RCC 7860 (cell line): ENCODE results near the gene ZFPM1.
A peak's percentile ranks its signal among the peaks of the same experiment; 100 is the strongest.

Source experiments
- DNase-seq: peaks from one replicate; pipeline ENCODE4 v3.0.0-alpha.2; 2015; ENCODE audit warnings: low spot score
- FAIRE-seq: peaks from 2 replicates; lab custom pipeline; 2012; peaks lifted over from hg19 to GRCh38; lab: Jason Lieb, UNC

Gene ZFPM1

DNA sequence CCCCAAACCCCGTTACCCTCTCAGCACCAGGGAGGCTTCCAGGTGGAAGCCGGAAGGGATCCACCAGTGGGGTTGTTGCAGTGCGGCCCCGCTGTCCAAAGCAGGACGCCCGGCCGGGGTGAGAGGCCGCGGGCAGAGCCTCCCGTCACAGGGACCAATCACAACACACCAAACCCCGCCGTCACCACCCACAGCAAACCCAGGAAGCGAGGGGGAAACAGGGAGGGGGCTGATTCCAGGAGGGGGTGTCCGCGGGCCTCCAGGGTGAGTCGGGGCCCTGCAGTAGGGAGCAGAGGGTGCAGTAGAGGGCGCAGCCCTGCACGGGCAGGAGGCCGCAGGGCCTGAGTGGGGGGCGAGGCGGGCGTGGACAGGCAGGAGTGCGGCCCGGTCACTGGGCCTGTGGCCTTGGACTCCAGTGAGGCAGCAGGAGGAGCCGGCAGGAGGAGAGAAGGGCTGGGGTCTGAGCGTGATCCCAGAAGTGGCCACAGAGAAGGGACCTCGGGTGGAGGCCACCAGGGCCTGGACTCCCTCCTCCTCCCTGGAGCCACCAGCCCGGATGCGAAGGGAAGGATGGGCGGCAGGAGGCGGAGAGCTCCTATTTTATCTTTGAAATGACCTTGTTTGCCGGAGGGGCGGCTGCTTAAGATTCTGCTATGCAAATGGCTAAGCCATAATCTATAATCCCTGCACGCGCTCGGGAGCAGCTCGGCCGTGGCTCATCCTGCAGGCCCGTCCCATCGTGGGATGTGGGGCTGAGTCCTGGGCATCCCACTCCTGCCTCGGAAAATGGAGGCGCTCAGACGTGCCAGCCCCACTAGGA is 41.5 kb downstream of the ZFPM1 start:
- DNase-seq, result no peak
- FAIRE-seq, result no peak

DNA sequence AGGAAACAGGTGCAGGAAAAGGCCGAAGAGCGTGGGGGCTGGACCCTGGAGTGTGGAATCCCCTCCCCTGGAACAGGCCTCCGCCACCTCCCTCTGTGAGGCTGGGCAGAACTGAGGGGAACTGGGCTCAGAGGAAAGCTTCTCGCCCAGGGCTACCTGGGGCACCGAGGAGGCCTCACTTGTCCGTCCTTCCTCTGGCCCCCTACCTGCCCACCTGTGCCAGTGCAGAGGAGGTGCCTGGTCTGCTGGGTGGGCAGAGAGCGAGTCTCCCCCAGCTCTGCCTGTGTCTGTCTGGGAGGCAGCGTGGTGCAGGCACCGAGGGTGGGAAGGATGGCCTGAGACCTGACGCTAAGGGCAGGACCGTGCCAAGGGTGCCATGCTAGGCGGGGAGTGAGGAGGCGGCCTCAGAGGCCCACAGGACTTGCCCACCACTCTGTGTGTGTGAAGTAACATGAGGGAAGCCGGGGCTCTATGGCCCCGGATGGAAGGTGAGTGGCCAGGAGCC is 42.2 kb downstream of the ZFPM1 start:
- DNase-seq (no peak), FAIRE-seq (no peak)

DNA sequence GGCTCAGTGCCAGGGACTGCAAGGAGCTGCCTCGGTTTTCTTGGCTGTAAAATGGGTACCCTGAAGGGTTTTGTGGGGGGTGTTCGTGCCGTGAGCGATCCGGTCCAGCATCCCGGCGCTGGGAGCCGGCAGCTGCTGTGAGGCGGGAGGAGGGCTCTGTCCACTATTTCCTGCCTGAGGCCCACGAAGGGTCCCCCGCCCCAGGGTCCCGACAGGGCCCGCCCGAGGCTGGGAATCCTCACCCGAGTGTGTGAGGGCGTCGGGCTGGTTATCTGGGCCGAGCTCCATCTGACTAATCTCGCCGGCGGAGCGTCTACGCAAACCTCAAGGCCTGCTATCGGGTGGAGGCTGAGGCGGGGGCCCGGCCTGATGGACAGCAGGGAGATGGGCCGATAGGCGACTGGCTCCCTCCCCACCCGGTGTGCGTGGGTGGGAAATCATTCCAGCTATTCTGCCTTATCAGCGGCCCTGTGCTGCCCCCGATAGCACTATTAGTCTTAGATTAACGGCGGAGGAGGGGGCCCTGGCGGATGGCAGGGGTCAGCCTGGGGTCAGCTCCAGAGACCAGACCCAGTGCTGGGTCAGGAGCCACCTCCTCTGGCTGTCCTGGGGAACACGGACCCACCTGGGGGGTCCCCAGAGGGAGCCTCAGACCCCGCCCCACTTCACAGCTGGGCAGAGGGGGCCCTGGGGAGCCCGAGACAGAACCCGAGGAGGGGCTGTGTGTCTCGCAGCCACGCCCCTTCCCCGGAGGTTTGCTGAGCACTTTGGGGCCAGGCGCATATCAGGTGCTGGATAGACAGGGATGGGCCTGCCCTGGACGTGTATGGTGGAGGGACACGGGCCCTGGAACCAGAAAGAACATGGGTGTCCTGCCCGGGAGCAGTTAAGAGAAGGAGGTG is 44.7 kb downstream of the ZFPM1 start:
- no peak for DNase-seq

DNA sequence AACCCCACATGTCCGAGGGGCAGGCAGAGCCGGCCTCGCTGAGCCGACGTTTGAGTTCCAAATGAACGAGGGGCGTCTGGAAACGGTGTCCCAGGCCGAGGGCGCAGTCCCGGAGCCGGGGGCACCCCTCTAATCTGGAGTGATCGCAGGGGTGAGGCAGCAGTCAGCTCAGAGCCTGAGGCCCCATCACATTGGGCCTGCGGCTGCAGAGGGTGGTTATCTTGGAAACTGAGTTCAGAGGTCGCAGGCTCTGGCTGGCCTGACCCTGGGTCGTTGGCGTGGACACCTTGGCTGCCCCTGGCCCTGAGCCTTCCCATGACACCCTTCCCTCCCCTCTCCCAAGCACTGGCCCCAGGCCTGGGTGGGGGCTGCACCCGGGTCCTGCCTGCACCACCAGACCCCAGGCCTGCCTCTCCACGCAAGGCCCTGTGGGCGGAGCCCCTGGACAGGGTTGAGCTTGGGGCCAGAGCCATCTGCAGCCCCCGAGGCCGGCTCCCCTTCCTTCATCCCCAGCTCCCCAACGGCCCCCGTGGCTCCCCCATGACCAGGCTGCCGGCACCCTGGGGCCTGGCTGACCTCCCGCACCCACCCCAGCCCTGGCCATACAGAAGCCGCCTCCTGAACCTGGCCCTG is 45.6 kb downstream of the ZFPM1 start:
- no peak for FAIRE-seq

More for the DNA sequence above, 44.7 kb downstream of the ZFPM1 start:
- FAIRE-seq, result no peak

DNA sequence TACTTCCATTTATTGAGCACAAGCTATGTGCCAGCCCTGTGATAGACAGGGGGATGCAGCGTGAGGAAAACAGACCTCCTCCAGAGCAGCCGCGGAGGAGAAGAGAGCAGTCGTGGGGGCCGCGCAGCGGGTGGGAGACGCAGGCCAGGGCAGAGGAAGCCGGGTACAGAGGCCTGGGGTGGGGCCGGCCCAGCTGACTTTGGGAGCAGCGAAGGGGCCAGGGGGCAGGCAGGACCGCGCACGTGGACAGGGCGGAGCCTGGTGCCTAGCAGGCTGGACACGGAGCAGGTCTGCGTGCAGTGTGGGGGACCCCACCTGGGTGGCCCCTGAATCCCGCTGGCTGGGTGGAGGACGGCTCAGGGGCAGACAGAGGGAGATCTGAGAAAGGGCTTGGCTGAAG is 46.2 kb downstream of the ZFPM1 start:
- no peak for FAIRE-seq
- no peak for DNase-seq

More for the DNA sequence above, 45.6 kb downstream of the ZFPM1 start:
- no peak for DNase-seq

DNA sequence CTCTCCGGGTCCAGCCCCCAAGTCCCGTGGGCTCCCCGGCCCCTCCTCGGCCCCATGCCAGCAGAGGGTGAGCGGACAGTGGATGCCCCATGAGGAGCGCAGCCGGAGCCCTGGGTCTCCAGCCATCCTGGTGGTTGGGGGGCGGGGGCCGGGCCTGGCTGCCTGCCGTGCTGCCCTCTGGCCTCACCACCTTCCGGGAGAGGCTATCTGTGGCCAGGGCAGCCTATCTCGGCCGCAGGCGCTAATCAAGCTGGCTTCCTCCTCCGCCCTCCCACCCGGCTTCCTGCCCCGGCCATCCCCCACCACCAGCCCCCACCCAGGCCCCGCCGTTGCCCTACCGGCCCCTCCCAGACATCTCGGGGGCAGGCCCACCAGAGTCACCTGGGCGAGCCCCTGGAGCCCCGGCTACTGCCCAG is 46.8 kb downstream of the ZFPM1 start:
- DNase-seq (no peak), FAIRE-seq (no peak)

DNA sequence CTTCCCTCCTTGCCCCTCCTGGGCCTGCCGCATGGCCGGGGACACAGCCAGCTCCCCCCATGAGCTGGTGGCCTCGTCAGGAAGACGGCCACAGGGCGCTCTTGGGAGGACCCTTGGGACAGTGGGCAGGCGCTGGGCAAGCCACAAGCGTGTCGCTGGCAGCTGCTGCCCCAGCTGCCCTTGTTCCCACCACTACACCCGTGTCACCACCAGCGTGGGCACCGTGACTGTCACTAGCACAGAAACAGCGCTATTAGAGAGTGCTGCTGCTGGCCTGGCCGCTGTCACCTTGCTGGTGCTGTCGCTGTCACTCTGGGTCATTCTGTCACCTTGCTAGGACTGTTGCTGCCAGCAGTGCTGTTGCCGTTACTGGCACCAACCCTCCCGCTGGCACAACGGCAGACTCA is 47.2 kb downstream of the ZFPM1 start:
- FAIRE-seq (no peak), DNase-seq (no peak)

DNA sequence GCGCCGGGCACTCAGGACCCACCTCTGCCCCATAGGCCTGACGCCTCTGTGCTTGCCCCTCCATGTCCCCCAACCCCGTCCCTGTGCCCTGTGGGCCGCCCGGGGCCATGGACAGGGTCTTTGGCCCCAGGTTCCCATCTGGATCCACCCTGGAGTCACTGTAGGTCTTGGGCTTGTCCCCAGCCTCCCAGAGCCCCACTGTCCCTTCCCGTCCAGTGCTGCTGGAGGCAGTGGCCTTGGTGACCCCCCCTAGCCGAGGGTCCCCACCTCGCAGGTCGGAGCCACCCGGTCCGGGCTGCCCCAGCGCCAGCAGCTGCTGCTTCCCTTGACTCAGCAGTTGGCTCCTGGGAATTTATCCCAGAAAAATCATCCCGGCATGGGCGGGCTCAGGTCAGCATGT is 49.3 kb downstream of the ZFPM1 start:
- no peak for DNase-seq
- no peak for FAIRE-seq

DNA sequence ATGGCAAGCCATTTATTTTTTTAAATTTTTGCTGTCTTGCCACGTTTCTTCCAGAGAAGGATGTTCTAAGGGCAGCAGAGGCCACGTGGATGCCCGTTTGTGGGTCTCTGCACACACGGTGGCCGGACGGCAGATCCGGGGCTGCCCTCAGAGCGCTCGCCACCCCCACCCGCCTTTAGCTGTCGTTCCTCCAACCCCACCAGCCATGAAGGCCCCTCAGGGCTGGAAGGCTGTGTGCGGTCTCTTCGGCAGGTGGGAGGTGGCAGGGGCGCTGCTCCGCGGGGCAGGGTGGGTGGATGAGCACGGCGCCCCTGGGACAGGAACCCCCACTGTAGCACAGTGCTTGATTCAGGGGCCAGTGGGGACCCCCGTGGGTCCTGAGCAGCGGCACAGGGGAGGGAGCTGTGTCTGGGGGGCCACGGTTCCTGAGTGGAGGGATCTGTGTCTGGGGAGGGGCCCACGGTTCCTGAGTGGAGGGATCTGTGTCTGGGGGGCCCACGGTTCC is 49.7 kb downstream of the ZFPM1 start:
- FAIRE-seq (no peak), DNase-seq (no peak)

DNA sequence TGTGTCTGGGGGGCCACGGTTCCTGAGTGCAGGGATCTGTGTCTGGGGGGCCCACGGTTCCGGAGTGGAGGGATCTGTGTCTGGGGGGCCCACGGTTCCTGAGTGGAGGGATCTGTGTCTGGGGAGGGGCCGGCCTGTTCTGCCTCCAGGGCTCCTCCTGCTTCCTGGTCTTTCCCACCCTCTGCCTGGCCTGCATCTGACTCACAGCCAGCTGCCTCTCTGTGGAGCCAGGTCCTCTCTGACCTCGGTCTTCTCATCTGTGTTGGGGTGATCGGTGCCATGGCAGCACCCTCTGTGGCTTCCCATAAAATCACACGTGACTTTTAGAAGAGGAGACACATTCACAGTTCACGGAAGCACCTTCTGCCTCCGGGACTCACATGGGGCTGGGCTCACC is 50.3 kb downstream of the ZFPM1 start:
- FAIRE-seq (no peak), DNase-seq (no peak)

DNA sequence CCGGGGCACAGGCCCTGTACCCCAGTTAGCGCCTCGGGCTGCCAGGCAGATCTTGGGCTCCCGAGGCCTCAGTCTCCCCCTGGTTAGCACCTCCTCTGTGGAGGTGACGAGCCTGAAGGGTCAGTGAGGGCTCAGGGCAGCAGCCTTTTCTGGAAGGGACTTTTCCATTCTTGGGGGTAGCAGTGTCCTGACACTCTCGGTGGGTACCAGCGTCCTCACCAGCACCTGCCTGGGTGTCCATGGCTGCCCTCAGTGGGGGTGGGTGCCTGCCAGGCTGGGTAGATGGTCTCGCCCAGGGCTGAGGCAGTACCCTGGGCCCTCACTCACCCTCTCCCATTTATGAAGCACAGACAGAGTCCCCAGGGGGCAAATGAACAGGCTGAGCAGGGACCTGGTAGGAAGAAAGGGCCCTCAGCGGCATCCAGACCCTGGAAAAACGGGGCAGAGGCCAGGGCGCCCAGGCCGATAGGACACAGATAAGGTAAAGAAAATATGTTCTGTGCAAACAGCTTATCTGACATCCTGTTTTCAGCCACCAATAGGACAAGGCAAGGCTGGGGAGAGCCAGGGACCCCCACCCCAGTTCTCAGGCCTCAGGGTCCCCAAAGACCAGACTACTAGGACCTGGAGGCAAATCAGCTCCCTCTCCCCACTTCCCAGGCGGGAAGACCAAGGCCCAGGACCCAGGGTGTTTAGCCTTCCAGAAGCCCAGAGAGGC is 50.9 kb downstream of the ZFPM1 start:
- no peak for FAIRE-seq
- DNase-seq, result no peak

DNA sequence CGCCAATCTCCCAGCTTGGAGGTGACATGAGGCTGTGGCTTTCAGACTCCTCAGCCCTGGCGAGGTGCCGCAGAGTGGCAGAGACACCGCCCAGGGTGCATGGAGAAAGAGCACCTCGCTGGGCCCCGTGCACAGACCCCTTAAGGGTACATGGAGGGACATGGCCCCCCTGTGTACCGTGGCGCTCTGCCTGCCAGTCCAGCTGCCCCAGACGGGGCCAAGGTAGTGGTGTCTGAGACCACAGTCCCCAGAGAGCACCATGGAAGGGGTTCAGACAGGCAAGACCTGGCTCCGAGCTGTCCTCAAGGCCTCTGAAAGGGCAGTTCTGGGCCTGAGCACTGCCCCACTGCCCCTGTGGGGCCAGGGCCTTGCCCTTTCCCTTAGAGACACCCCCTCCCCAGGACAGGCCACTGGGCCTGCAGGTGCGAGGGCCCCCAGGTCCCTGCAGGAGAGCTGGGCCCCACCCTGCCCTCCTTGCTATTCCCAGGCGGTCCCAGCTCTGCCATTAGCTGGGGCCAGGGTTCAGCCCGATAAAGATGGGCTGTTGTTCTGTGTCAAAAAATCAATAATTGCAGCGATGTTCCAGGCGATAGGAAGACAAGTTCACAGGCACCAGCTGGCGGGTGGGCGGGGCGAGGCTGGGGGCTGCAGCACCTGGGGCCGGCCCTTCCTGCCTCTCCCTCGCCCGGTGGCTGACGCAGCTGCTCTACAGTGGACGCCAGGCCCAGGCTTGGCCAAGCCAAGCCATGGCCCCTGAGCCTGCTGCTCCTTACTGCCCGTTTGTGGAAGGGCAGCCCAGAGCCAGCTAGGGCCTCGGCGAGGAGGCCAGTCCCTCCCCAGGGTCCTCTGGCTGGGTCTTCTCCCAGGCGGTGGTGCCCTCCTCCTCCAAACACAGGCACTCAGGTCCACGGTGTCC is 51.7 kb downstream of the ZFPM1 start:
- DNase-seq, result no peak
- FAIRE-seq, result no peak

DNA sequence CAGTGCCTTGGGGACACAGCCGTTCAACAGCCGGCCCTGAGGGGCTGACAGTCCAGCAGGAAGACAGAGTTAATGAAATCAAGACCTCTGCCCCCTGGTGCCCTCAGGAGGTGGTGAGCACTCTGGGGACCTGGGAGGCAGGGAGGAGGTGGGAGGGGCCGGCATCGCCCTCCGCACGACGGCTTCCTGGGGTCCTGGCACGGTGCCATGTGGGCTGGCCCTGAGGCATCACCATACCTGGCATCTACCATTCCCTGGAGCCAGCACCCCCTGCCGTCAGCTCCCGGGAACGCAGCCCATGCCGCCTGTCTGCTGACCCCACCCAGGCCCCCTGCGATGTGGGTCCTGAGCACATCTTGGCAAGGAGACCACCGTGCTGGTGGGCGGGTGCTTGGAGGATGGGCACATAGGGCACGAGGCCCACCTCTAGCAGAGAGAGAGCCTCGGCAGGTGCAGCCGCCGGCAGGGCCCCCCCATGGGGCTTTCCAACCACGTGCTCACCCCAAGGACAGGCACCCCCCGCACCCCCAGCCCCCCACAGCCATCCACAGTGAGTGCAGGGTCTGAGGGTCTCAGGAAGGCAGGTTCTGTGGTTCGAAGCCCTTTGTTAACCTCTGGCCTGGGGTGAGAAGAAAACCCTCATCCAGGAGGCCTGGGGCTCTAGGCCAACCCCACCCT is 52.5 kb downstream of the ZFPM1 start:
- FAIRE-seq (no peak), DNase-seq (peak; percentile 6)

DNA sequence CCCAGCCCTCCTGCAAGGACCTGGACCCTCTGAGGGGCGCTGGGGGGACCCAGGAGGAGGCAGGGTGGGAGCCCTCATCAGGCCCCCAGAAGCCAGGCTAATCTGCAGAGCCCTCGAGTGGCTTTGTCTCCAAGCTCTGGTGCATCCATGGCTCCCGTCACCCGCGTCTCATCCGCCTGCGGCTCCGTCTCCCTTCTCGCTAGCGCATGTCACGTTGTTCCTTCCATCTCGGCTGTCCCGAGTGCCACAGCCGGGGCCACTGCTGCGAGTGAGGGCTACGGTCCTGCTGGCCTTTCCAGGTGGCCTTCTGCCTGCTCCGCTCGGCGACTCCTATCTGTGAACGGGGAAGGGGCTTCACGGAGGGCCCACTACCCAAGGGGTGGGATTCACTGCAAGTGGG is 53.6 kb downstream of the ZFPM1 start:
- no peak for DNase-seq
- no peak for FAIRE-seq

DNA sequence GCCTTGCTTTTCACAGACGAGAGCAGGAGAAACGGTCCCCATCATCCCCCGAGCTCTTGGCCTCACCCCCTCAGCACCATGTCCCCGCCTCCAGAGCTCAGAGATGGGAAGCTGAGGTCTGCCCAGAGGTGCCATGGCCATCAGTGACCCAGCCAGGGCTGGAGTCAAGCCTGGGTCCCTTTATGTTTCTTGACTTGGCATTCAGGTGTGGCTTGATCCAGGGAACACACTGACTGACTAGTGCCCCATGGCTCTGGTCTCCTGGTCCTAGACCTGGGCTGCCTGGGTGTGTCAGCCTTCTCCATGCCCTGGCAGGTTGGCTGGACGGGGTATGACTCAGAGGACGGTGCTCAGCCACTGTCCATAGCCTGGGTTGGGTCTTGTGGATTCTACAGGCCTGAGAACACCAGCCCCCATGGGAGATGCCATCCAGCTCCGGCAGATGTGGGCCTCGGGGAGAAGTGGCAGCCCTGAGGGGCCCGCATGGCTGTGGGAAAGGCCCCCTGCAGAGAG is 54.2 kb downstream of the ZFPM1 start:
- no peak for FAIRE-seq
- peak; percentile 30 for DNase-seq

DNA sequence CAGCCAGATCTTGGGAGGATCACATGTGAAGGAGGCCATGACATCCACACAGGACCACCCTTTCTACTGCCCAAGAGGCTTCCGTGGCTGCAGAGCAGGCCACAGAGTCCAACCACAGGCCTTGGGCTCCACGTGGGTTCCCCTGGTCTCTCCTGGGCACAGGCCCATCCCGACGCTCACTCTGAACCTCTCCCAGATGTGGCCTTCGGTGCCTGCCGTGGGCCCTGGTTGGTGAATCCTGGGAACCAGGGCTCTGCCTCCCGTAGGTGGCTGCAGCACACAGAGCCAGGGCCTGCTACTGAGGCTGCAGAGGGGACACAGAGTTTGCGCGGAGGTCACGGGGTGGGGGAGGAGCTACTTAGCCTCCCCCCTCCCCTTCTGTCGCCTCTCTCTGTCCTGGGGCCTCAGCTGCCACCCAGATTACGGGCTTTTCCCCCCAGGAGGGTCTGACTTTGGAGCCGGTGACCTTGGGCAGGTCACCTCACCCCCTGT is 55.3 kb downstream of the ZFPM1 start:
- FAIRE-seq (no peak), DNase-seq (no peak)

DNA sequence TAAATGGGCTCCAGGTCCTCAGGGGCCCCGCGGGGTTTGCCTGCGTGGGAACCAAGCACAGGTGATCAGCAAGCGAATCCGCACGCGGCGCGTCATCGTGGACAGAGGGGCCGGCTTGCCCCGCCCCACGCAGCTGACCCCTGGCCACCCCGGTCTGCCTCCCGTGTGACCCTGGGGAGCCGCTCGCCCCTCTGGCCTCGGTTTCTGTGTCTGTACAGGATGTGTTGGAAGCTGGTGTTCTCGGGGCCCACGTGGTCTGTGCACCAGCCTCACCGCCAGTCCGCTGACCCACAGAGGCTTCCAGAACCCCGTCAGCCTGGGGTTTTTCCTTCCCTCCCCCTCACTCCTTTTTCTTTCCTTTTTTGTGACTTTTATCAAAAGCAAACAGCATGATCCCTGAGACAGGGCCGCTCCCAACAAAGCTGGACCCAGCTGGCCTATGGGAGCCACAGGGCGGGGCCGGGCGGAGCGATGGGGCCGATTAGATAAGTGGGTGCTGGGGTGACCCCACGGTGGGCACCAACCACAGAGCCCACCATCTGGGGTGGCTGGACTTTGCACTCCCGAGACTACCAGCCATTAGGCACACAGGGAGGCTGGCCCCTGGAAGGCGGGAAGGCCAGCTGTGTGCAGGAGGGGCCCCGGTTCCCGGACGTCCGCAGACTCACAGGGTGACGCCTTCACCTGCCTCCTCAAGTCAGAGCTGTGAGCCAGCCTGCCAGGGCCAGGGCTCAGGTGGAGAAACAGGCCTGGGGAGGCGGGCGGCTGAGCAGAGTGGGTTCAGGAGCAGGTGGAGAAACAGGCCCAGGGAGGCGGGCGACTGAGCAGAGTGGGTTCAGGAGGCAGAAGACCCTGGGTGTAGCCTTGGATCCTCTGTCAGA is 56.0 kb downstream of the ZFPM1 start:
- DNase-seq (no peak), FAIRE-seq (no peak)

DNA sequence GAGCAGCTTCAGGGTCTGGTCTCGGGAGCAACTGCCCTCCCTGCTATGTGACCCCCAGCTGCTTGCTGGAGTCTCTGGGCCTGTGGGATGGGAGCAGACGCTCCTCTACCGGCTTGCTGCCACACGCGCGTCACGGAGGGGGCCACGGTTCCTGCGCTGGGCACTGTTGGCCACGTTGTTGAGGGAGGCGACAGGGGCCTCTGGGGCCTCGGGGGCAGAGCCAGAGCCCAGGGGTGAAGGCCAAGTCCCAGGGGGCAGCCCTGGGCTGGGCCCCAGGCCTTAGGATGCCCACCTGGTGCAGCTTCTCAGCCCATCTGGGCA is 56.6 kb downstream of the ZFPM1 start:
- DNase-seq (no peak), FAIRE-seq (no peak)
